SK-N-MC (cell line): ENCODE data around the gene ST6GALNAC3.

ENCODE experiments used
- EZH2 ChIP-seq: fragments of 200-600 bp; sonication (generic); IDR thresholded peaks from one replicate; pipeline ENCODE4 v1.6.1; 2017; ENCODE audit warnings: antibody characterized with exemption
- FOXP2 ChIP-seq: optimal IDR thresholded peaks from 2 replicates; pipeline ENCODE3; 2011; ENCODE audit warnings: mild to moderate bottlenecking, moderate library complexity; ENCODE audit not compliant: insufficient read depth; ENCODE audit errors: extremely low read length, control extremely low read depth

DNA sequence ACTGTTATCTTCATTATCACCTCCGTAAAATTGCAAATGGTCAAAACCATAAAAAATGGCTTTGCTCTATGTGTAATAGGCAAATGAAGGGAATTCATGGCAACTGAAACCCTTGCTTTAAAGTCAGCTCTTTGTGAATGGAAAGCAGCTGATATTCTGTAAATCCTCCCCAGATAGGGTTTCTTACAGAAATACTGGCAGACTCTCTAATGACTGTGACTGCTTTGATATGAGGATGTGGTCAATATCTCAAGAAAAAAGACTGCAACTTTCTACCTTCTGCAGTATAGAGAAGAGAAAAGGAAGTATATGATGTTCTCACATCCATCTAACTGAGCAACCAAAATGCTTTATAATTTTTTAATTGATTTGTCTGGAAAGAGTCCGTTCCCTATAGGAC, 193.1 kb downstream of the ST6GALNAC3 start:
- TF ChIP-seq FOXP2, result no peak
- no peak for TF ChIP-seq EZH2
